GM23248 (cell line): ENCODE results near the gene TMEM150A.

Experiments
- EZH2 ChIP-seq: fragments of 200-600 bp; sonication (generic); IDR thresholded peaks from 2 replicates; pipeline ENCODE4 v1.6.1; 2018; ENCODE audit warnings: antibody characterized with exemption, mild to moderate bottlenecking; ENCODE audit not compliant: insufficient read depth, poor library complexity, severe bottlenecking
- EZH2phosphoT487 ChIP-seq: fragments of 200-600 bp; sonication (generic); IDR thresholded peaks from 2 replicates; pipeline ENCODE4 v1.6.1; 2018; ENCODE audit warnings: antibody characterized with exemption, moderate library complexity, mild to moderate bottlenecking, low read depth; ENCODE audit not compliant: insufficient read depth

- TF ChIP-seq EZH2 (no peak), EZH2phosphoT487 (no peak)
These were observed 26.8 kb downstream of the TMEM150A start for GRCh38 chr2:85575739-85576138.
